Large intestine (tissue), 3 donors: Measurements from ENCODE around the gene PCBP3. TPM values are rescaled to one million over a fixed set of nuclear protein-coding genes. Genes with fewer than 3 reads are reported as not detected.
"Not testable (repeated sequence)": the region's sequence is repeated elsewhere in the genome, so short reads cannot be mapped to it uniquely, and the experiment has no call there.

ENCODE experiments used
- DNase-seq, 2 donors: peaks; one replicate each; pipeline versions ENCODE4 v3.0.0 to v3.0.0-alpha.2; 2013
- H3K27ac ChIP-seq: one replicate; pipeline ENCODE4 v1.5.1; 2013; ENCODE audit warnings: low read length
- H3K27me3 ChIP-seq: 2 replicates; pipeline ENCODE4 v1.6.1; 2013; ENCODE audit warnings: low read length; ENCODE audit not compliant: control insufficient read depth, insufficient read depth
- H3K36me3 ChIP-seq: 2 replicates; pipeline ENCODE4 v1.6.1; 2013; ENCODE audit warnings: low read length; ENCODE audit not compliant: control insufficient read depth, insufficient read depth
- H3K4me1 ChIP-seq: one replicate; pipeline ENCODE4 v1.6.1; 2013; ENCODE audit warnings: low read length; ENCODE audit not compliant: control insufficient read depth, insufficient read depth
- H3K4me3 ChIP-seq: one replicate; pipeline ENCODE4 v1.5.1; 2013; ENCODE audit warnings: low read length
- H3K9me3 ChIP-seq: one replicate; pipeline ENCODE4 v1.6.1; 2013; ENCODE audit warnings: mild to moderate bottlenecking, low read depth, low read length, moderate library complexity; ENCODE audit not compliant: control insufficient read depth
- WGBS: methylation state at CpG from one replicate; pipeline ENCODE4 v1.1.5; 2013; ENCODE audit warnings: low lambda C conversion rate; ENCODE audit not compliant: insufficient coverage; 5-methylcytosine and 5-hydroxymethylcytosine counted together
- polyA plus RNA-seq: library from polyadenylated mRNA; unstranded; fragments of 120-200 nt; gene quantifications from one replicate; pipeline ENCODE4 v1.2.1, GENCODE V29; 2013

PCBP3 gene
- polyA plus RNA-seq, 1 donor: 7.4 TPM

DNA sequence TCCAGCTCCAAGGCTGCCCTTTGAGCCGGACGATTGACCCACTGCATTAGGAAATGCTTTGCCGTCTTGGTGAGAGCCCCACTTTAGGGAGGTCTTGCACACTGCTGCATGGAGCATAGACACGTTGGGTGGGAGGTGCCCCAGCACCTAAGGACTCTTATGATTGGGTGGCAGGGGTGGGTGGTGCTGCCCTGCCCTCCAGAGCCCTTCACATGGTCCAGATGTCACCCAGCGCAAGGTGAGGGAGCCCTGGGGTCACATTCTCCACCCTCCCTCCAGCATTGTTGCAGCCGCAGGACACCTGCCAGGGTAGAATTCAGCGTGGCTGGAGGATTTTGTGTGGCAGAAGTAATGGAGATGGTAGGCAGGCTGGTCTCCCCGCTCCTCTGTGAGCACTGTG is 200.7 kb downstream of the PCBP3 start:
- no CpG with 5 or more reads among the region's 8 CpGs for WGBS
- Histone ChIP-seq H3K27me3 (no peaks in the 10 kb centered on the region), H3K4me3 (no peak overlapping the region), H3K36me3 (no peaks in the 10 kb centered on the region), H3K9me3 (no peaks in the 10 kb centered on the region), H3K27ac (no peak overlapping the region), H3K4me1 (no peaks in the 10 kb centered on the region)
- no peak for DNase-seq

DNA sequence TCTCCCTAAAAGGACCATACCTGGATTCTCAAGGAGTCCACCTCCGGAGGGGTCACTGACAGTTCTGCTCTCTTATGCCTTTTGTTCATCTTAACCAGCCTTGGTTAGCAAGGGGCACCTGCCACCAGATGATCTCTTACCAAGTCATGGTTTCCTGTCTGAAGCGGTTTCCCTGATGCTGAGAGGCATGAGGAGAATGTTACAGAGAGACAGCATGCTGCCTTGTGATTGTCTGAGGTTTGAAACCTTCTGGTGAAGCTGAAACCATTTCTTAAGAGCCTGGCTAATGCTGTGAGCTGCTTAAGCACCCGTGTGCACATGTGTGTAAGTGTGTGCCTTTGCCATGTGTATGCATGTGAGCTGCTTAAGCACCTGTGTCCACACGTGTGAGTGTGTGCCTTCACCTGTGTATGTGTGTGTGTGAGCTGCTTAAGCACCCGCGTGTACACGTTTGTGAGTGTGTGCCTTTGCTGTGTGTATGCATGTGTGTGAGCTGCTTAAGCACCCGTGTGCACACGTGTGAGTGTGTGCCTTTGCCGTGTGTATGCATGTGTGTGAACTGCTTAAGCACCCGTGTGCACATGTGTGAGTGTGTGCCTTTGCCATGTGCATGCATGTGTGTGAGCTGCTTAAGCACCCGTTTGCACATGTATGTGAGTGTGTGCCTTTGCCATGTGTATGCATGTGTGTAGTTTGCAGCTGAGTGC is 201.7 kb downstream of the PCBP3 start:
- no peaks in the 10 kb centered on the region for H3K9me3 ChIP-seq
- H3K4me3 ChIP-seq: no peak overlapping the region
- H3K27ac ChIP-seq: no peak overlapping the region
- no peaks in the 10 kb centered on the region for H3K27me3 ChIP-seq
- WGBS: no CpG with 5 or more reads among the region's 12 CpGs
- DNase-seq: no peak
- no peaks in the 10 kb centered on the region for H3K36me3 ChIP-seq
- H3K4me1 ChIP-seq: no peaks in the 10 kb centered on the region

GRCh38 chr21:45845770-45846090 is 202.2 kb downstream of the PCBP3 start:
- no peaks in the 10 kb centered on the region for H3K36me3 ChIP-seq
- no peaks in the 10 kb centered on the region for H3K9me3 ChIP-seq
- H3K4me1 ChIP-seq: no peaks in the 10 kb centered on the region
- no peak overlapping the region for H3K27ac ChIP-seq
- WGBS: no CpG with 5 or more reads among the region's 3 CpGs
- no peaks in the 10 kb centered on the region for H3K27me3 ChIP-seq
- DNase-seq: no peak
- H3K4me3 ChIP-seq: no peak overlapping the region

DNA sequence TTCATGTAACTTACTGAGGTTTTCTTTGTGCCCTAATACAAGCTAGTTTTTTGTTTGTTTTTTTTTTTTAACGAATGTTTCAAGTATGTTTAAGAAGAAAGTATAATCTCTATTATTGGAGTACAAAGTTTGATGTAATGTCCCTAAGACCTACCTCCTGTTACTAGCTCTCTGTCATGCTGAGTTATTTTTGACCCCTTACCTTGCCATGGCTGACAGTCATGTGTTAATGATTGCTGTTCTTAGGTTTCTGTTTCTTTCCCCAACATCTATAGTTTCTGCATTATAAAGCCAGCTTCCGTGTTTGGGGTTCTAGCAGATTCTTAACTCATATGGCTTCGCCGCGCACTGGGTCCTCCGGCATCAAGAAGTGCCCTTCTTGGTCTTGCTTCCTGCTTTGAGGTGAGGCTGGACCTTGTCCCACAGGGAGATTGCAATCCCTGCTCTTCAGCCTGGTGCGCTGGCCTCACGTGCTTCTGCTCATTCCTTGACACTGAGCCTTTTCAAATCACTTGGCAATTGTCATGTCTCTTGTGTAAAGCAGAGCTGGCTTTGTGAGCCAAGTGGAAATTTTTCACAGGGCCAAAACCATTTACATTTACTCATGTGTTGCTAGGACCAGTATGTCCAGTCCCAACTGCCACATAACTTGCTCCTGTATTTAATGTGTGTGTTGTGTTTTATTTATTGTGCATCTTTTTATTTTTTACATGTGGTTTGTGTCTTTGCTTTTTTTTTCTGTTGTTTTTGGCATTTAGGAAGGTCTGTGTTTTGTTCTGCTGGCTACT is 203.0 kb downstream of the PCBP3 start:
- peak; percentile 90 to 91 for DNase-seq
- Histone ChIP-seq H3K4me1 (no peaks in the 10 kb centered on the region), H3K9me3 (no peaks in the 10 kb centered on the region), H3K4me3 (no peak overlapping the region), H3K36me3 (no peaks in the 10 kb centered on the region), H3K27ac (peak overlapping the region; percentile 56), H3K27me3 (no peaks in the 10 kb centered on the region)
- 86% methylated on average over 1 of the region's 8 CpGs for WGBS

DNA sequence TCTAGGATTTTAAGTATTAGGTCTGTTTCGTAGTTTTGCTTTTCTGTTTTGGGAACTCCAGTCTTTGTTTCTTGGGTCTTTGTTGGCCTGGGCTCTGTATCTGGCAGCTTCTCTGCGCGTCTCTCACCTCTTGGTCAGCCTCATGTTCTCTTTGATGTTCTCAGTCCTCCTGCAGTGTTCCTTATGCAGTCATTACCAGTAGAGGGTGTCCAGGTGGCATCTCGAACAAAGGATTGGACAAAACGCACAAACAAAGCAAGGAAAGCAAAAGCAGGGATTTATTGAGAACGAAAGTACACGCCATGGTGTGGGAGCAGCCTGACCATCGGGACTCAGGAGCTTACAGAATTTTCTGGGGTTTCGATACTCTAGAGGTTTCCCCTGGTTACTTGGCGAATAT is 204.3 kb downstream of the PCBP3 start:
- no peak overlapping the region for H3K27ac ChIP-seq
- no peaks in the 10 kb centered on the region for H3K36me3 ChIP-seq
- no peaks in the 10 kb centered on the region for H3K4me1 ChIP-seq
- H3K4me3 ChIP-seq: no peak overlapping the region
- H3K9me3 ChIP-seq: no peaks in the 10 kb centered on the region
- 92% methylated on average over 6 of the region's 10 CpGs for WGBS
- no peaks in the 10 kb centered on the region for H3K27me3 ChIP-seq
- no peak for DNase-seq

DNA sequence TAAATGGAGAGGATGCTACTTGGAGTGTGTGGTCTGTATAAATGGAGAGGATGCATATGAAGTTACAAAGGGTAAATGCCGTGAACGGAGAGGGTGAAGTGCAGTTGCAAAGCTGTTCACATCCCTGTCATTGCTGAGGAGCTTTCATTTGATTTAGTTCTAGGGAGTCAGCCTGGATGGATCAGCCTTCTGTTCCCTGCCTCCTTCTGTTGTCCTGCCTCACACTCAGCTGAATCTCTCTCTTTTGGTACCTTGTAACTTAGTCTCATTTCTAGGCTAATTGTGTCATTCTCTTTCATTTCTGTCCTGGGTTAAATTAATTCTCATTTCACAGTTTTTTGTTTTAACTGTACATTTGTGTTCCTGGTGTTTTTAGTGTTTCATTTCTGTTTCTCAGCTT is 204.8 kb downstream of the PCBP3 start:
- no peak for DNase-seq
- no peaks in the 10 kb centered on the region for H3K36me3 ChIP-seq
- no CpG with 5 or more reads among the region's 2 CpGs for WGBS
- H3K4me3 ChIP-seq: no peak overlapping the region
- H3K9me3 ChIP-seq: no peaks in the 10 kb centered on the region
- no peaks in the 10 kb centered on the region for H3K27me3 ChIP-seq
- H3K4me1 ChIP-seq: no peaks in the 10 kb centered on the region
- H3K27ac ChIP-seq: no peak overlapping the region

- Histone ChIP-seq H3K9me3 (no peaks in the 10 kb centered on the region), H3K4me3 (no peak overlapping the region), H3K4me1 (no peaks in the 10 kb centered on the region), H3K27ac (no peak overlapping the region), H3K27me3 (no peaks in the 10 kb centered on the region), H3K36me3 (no peaks in the 10 kb centered on the region)
- WGBS: no CpG with 5 or more reads among the region's 2 CpGs
- no peak for DNase-seq
Observed at GRCh38 chr21:45848805-45849204, 205.3 kb downstream of the PCBP3 start.

- Histone ChIP-seq H3K9me3 (no peaks in the 10 kb centered on the region), H3K4me3 (no peak overlapping the region), H3K4me1 (no peaks in the 10 kb centered on the region), H3K27me3 (no peaks in the 10 kb centered on the region), H3K27ac (no peak overlapping the region), H3K36me3 (no peaks in the 10 kb centered on the region)
- no peak for DNase-seq
- no CpG with 5 or more reads among the region's 10 CpGs for WGBS
Observed at GRCh38 chr21:45849651-45850050, 206.1 kb downstream of the PCBP3 start.

GRCh38 chr21:45850181-45850580 is 206.7 kb downstream of the PCBP3 start:
- H3K36me3 ChIP-seq: no peaks in the 10 kb centered on the region
- no CpG with 5 or more reads among the region's 4 CpGs for WGBS
- no peak overlapping the region for H3K27ac ChIP-seq
- H3K9me3 ChIP-seq: no peaks in the 10 kb centered on the region
- H3K27me3 ChIP-seq: no peaks in the 10 kb centered on the region
- H3K4me3 ChIP-seq: no peak overlapping the region
- no peaks in the 10 kb centered on the region for H3K4me1 ChIP-seq
- no peak for DNase-seq

GRCh38 chr21:45852386-45852785 is 208.9 kb downstream of the PCBP3 start:
- not testable (repeated sequence) for H3K36me3 ChIP-seq, H3K27ac ChIP-seq, H3K4me3 ChIP-seq, DNase-seq, H3K9me3 ChIP-seq, H3K4me1 ChIP-seq, H3K27me3 ChIP-seq
- no CpG with 5 or more reads among the region's 5 CpGs for WGBS
